ENCODE data around the gene SERPINA12.

Gene SERPINA12

GRCh38 chr14:94544726-94545125, 35.5 kb upstream of the SERPINA12 start:
- no peak overlapping the region for H3K9ac ChIP-seq (ENCODE audit: low read length)
- no peak overlapping the region for H3K4me3 ChIP-seq (ENCODE audit: low read length)
- peaks cover 10% of the 10 kb centered on the region for H3K9me3 ChIP-seq (ENCODE audit: control insufficient read depth, low read length)
- H3K27me3 ChIP-seq (replicated peaks; ENCODE audit: control insufficient read depth, insufficient read depth, low read length), result peaks cover 23% of the 10 kb centered on the region
- no peak for DNase-seq (ENCODE audit: low read depth)
- no peaks in the 10 kb centered on the region for H3K36me3 ChIP-seq (ENCODE audit: control insufficient read depth, insufficient read depth, low read length, severe bottlenecking)
- peaks cover 7% of the 10 kb centered on the region for H3K4me1 ChIP-seq (ENCODE audit: control insufficient read depth, insufficient read depth, low read length)

DNA sequence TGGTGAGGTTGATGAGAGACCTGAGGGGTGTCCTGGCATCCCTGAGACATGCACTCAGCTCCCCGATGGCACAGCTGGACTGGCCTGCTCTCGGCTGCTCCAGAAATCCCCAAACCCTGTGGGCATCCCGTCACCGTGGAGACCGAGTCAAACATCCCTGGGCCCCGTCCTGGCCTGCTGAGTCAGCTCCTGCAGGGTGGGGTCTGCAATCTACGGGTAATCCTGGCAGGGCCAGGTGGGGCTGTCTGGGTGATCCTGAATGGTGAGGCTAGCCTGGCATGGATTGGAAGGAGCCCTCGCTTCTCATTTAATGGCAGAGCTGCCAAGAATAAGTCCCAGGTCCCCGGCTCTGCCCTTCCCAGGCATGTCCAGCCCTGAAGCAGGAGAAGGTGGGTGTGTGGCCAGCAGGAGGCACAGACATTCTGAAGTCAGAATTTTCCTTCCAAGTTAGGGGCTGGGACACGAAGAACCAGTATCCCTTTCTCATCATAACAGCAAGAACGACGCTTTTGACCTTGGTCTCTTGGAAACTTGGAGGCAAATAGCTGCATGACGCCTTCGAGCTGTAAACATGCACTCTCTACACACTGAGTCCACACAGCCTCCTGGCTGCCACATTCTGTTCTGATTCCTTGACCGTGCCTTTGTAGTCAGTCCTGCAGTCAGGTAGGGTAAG, 34.3 kb upstream of the SERPINA12 start:
- Histone ChIP-seq H3K9me3 (ENCODE audit: control insufficient read depth, low read length) (peaks cover 10% of the 10 kb centered on the region), H3K4me1 (ENCODE audit: control insufficient read depth, insufficient read depth, low read length) (peaks cover 8% of the 10 kb centered on the region), H3K9ac (ENCODE audit: low read length) (no peak overlapping the region), H3K36me3 (ENCODE audit: control insufficient read depth, insufficient read depth, low read length, severe bottlenecking) (no peaks in the 10 kb centered on the region), H3K27me3 (replicated peaks; ENCODE audit: control insufficient read depth, insufficient read depth, low read length) (peaks cover 34% of the 10 kb centered on the region), H3K4me3 (ENCODE audit: low read length) (no peak overlapping the region)
- no peak for DNase-seq (ENCODE audit: low read depth)

- H3K27me3 ChIP-seq (replicated peaks; ENCODE audit: control insufficient read depth, insufficient read depth, low read length), result peaks cover 40% of the 10 kb centered on the region
- no peaks in the 10 kb centered on the region for H3K36me3 ChIP-seq (ENCODE audit: control insufficient read depth, insufficient read depth, low read length, severe bottlenecking)
- no peak overlapping the region for H3K9ac ChIP-seq (ENCODE audit: low read length)
- no peak for DNase-seq (ENCODE audit: low read depth)
- peaks cover 8% of the 10 kb centered on the region for H3K4me1 ChIP-seq (ENCODE audit: control insufficient read depth, insufficient read depth, low read length)
- H3K4me3 ChIP-seq (ENCODE audit: low read length), result no peak overlapping the region
- H3K9me3 ChIP-seq (ENCODE audit: control insufficient read depth, low read length), result peaks cover 10% of the 10 kb centered on the region
These were observed 33.7 kb upstream of the SERPINA12 start for GRCh38 chr14:94542811-94543440.

DNA sequence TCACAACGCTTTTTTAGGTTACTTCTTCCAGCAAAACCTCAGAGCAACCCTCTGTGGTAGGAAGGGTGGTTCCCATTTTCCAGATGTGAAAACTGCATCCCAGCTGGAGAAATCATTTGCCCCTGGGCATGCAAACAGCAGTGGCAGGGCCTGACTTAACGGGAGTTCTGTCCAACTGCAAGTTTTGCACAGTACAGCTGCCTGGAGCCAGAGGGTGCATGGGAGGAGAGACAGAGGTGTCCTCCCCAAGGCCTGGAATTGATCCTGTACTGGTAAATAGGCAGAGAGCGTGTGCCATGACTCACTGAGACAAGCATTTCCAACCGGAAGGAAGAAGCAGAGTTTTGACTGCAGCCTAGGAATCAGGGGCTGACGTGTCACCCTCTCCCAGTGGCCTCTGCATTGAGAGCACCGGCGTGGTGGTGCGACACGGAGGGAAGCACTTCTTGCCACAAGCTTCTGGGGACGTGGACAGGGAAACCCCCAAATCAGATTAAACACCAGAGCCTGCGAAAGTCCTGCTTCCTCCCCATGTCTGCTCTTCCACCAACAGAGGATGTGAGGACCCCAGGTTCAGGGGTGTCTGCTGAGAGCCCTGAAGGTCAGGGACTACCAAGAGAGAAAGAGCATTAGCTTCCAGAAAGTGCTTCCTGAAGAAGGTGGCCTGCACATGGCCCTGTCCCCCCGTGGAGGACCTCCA, 33.0 kb upstream of the SERPINA12 start:
- Histone ChIP-seq H3K4me3 (ENCODE audit: low read length) (no peak overlapping the region), H3K27me3 (replicated peaks; ENCODE audit: control insufficient read depth, insufficient read depth, low read length) (peaks cover 38% of the 10 kb centered on the region), H3K9me3 (ENCODE audit: control insufficient read depth, low read length) (peaks cover 10% of the 10 kb centered on the region), H3K9ac (ENCODE audit: low read length) (no peak overlapping the region), H3K4me1 (ENCODE audit: control insufficient read depth, insufficient read depth, low read length) (peaks cover 8% of the 10 kb centered on the region), H3K36me3 (ENCODE audit: control insufficient read depth, insufficient read depth, low read length, severe bottlenecking) (no peaks in the 10 kb centered on the region)
- peak; percentile 49 for DNase-seq (ENCODE audit: low read depth)

GRCh38 chr14:94541234-94541975, 32.1 kb upstream of the SERPINA12 start:
- H3K9me3 ChIP-seq (ENCODE audit: control insufficient read depth, low read length), result peaks cover 4% of the 10 kb centered on the region
- no peak overlapping the region for H3K9ac ChIP-seq (ENCODE audit: low read length)
- no peak overlapping the region for H3K4me3 ChIP-seq (ENCODE audit: low read length)
- no peaks in the 10 kb centered on the region for H3K36me3 ChIP-seq (ENCODE audit: control insufficient read depth, insufficient read depth, low read length, severe bottlenecking)
- peaks cover 8% of the 10 kb centered on the region for H3K4me1 ChIP-seq (ENCODE audit: control insufficient read depth, insufficient read depth, low read length)
- H3K27me3 ChIP-seq (replicated peaks; ENCODE audit: control insufficient read depth, insufficient read depth, low read length), result peaks cover 33% of the 10 kb centered on the region
- DNase-seq (ENCODE audit: low read depth), result peak; percentile 6

DNA sequence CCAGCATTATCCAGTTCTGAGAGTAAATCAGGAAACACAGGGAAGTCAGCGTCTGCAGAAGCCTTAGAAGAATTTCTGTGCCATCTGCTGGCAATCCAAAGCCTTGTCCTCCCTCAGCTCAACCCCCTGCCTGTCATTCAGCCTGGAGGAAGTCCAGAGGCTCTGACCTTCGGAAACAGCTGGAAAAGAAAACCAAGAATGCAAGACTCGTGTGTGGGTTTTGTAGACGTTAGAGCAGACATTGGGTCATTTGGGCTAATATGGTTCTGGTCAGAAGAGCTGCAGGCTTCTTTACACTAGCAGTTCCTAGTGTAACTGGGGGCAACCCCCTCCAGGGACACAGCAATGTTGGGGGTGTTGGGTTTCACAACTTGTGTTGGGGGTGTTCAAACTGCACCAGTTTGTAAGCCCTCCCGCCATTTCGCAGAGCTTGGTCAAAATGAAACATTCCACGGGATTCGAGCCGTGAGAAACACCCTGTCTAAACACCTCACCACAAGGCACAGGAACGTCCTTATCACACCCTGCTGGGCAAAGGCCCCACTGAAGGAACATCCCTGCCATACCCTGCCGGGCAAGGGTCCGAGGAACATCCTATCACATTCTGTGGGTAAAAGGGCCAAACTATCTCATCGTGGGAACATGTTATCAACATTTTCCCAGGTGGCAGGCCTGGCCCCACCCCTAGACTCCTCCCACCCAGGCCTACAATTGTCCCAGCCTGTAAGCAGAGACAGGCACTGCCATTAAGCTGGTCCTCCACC, 30.9 kb upstream of the SERPINA12 start:
- DNase-seq (ENCODE audit: low read depth), result peak; percentile 55

DNA sequence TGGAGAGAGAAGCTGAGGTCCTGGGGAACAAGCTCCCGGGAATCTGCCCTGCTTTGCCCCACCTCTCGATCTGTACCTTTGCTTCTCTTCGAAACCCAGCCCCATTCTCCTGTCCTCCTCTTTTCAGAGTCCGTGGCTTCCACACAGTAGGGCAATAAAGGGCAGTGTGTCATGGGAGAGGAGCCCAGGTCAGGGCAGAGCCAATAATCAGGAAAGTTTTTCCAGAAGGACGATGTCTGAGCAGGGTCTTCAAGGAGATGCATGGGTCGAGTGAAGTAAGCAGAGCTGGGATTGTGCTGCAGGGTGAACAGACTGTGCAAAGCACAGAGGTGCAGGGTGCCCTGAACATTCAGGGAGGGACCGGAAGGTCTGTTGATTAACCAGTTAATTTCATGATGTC, 29.9 kb upstream of the SERPINA12 start:
- Histone ChIP-seq H3K9ac (ENCODE audit: low read length) (no peak overlapping the region), H3K4me3 (ENCODE audit: low read length) (no peak overlapping the region), H3K36me3 (ENCODE audit: control insufficient read depth, insufficient read depth, low read length, severe bottlenecking) (no peaks in the 10 kb centered on the region), H3K9me3 (ENCODE audit: control insufficient read depth, low read length) (no peaks in the 10 kb centered on the region), H3K27me3 (replicated peaks; ENCODE audit: control insufficient read depth, insufficient read depth, low read length) (peaks cover 46% of the 10 kb centered on the region), H3K4me1 (ENCODE audit: control insufficient read depth, insufficient read depth, low read length) (peaks cover 8% of the 10 kb centered on the region)
- no peak for DNase-seq (ENCODE audit: low read depth)

More for the DNA sequence above, 30.9 kb upstream of the SERPINA12 start:
- H3K9me3 ChIP-seq (ENCODE audit: control insufficient read depth, low read length), result no peaks in the 10 kb centered on the region
- H3K27me3 ChIP-seq (replicated peaks; ENCODE audit: control insufficient read depth, insufficient read depth, low read length), result peaks cover 43% of the 10 kb centered on the region
- H3K36me3 ChIP-seq (ENCODE audit: control insufficient read depth, insufficient read depth, low read length, severe bottlenecking), result no peaks in the 10 kb centered on the region
- H3K4me1 ChIP-seq (ENCODE audit: control insufficient read depth, insufficient read depth, low read length), result peaks cover 8% of the 10 kb centered on the region
- H3K4me3 ChIP-seq (ENCODE audit: low read length), result no peak overlapping the region
- no peak overlapping the region for H3K9ac ChIP-seq (ENCODE audit: low read length)

DNA sequence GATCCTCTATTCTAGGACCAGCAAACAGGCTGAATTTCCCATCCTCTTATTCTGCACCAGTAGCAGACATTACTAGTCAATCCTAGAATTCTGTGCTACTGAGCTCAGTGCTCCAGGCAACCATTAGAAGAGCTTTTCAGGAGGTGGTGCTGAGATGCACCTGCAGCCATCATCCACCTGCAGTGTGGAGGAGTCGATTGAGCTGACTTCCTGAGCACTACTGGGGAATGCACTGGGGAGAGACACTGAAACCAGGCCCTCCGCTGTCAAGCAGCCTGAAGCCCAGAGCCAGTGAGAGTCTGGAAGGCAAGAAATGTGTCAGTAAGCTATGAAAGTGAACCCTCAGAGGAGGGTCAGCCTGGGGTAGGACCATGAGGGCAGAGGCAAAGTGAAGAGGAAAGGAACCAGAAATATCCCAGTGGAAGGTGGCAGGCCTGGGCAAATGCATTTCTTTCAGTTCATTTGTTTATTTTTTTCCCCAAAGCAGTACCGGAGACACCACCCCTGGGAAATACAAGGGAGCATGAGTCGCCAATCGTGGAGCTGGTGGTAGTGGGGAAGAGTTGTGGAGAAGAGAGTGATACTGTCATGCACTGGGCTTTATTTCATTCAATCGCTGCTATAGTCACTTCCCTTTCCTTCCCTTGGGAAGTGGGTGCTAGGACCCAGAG, 28.9 kb upstream of the SERPINA12 start:
- H3K4me1 ChIP-seq (ENCODE audit: control insufficient read depth, insufficient read depth, low read length), result peaks cover 8% of the 10 kb centered on the region
- no peak overlapping the region for H3K4me3 ChIP-seq (ENCODE audit: low read length)
- no peak overlapping the region for H3K9ac ChIP-seq (ENCODE audit: low read length)
- H3K9me3 ChIP-seq (ENCODE audit: control insufficient read depth, low read length), result peaks cover 2% of the 10 kb centered on the region
- no peaks in the 10 kb centered on the region for H3K36me3 ChIP-seq (ENCODE audit: control insufficient read depth, insufficient read depth, low read length, severe bottlenecking)
- H3K27me3 ChIP-seq (replicated peaks; ENCODE audit: control insufficient read depth, insufficient read depth, low read length), result peaks cover 54% of the 10 kb centered on the region
- no peak for DNase-seq (ENCODE audit: low read depth)

GRCh38 chr14:94536836-94537235, 27.6 kb upstream of the SERPINA12 start:
- H3K27me3 ChIP-seq (replicated peaks; ENCODE audit: control insufficient read depth, insufficient read depth, low read length), result peaks cover 53% of the 10 kb centered on the region
- no peaks in the 10 kb centered on the region for H3K36me3 ChIP-seq (ENCODE audit: control insufficient read depth, insufficient read depth, low read length, severe bottlenecking)
- no peak for DNase-seq (ENCODE audit: low read depth)
- H3K4me1 ChIP-seq (ENCODE audit: control insufficient read depth, insufficient read depth, low read length), result peaks cover 8% of the 10 kb centered on the region
- no peak overlapping the region for H3K4me3 ChIP-seq (ENCODE audit: low read length)
- peaks cover 4% of the 10 kb centered on the region for H3K9me3 ChIP-seq (ENCODE audit: control insufficient read depth, low read length)
- H3K9ac ChIP-seq (ENCODE audit: low read length), result no peak overlapping the region

GRCh38 chr14:94535506-94535905, 26.2 kb upstream of the SERPINA12 start:
- peaks cover 42% of the 10 kb centered on the region for H3K27me3 ChIP-seq (replicated peaks; ENCODE audit: control insufficient read depth, insufficient read depth, low read length)
- H3K4me1 ChIP-seq (ENCODE audit: control insufficient read depth, insufficient read depth, low read length), result peaks cover 8% of the 10 kb centered on the region
- no peak overlapping the region for H3K4me3 ChIP-seq (ENCODE audit: low read length)
- no peaks in the 10 kb centered on the region for H3K36me3 ChIP-seq (ENCODE audit: control insufficient read depth, insufficient read depth, low read length, severe bottlenecking)
- H3K9ac ChIP-seq (ENCODE audit: low read length), result no peak overlapping the region
- no peak for DNase-seq (ENCODE audit: low read depth)
- peaks cover 4% of the 10 kb centered on the region for H3K9me3 ChIP-seq (ENCODE audit: control insufficient read depth, low read length)

Data from adipocyte (in vitro differentiated cells).